Head of caudate nucleus (tissue), 42 donors: Measurements from ENCODE around the gene ARHGAP45.

Experiments
- DNase-seq, 42 donors: peaks; one replicate each; pipeline versions ENCODE4 v3.0.0 to v3.0.0-alpha.2; 2020 to 2021; ENCODE audit warnings: mixed read lengths in 7 of 42
- intact Hi-C: fragments of 100-400 bp; cut with DNase I; formaldehyde crosslinking; loops from one replicate; pipeline ENCODE4 v1.15.0; 2022

Gene ARHGAP45

DNA sequence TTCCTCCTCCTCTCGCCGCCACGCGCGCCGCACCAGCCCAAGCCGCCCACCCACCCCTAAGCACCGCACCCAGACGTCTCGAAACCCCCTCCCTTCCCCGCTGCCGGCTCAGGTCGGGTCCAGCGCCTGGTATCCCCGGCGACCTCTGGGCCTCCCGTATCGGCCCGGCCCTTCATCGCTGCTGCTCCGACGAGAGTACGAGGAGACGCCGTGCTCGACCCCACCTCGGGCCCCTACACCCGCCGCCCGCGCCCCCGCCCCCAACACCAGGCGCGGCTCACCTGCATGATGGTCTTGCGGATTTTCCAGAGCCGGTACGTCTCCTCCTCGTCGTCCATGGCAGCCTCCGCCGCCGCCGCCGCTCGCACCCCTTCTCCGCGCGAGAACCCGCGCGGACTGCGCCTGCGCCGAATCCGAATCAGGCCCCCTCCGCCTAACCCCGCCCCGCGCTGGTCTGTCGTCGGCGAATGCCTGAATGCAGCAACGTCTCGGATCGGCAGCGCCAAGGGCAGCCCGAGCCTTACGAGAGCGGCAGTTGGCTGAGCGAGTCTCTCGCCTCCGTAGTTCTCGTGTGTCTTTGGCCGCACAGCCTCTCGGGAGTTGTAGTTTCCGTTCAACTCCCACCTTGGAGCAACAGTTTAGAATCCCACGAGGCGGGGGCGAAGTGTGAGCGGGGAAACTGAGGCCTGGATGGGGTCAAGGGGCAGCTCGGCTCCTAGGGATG, 28.2 kb downstream of the ARHGAP45 start, which contains the start of gene POLR2E:
TSS of gene POLR2E (minus strand) at position 398 of the 724 bp plus-strand sequence. CDS start at position 338, 60 bp downstream.
- intact Hi-C loops: no loop called here
- peak; percentile 98 to 100 (median 99) for DNase-seq

- intact Hi-C loops: no loop called here
- DNase-seq: no peak
These were observed 30.8 kb downstream of the ARHGAP45 start for GRCh38 chr19:1097810-1098176.

GRCh38 chr19:1098177-1099051, 31.4 kb downstream of the ARHGAP45 start:
- intact Hi-C loops: no loop called here
- no peak for DNase-seq

GRCh38 chr19:1101337-1101698, 34.4 kb downstream of the ARHGAP45 start:
- peak in 1 of 42 donors; percentile 58 for DNase-seq

GRCh38 chr19:1102407-1103131, 35.6 kb downstream of the ARHGAP45 start:
- no peak for DNase-seq
- intact Hi-C loops: no loop called here

More at GRCh38 chr19:1101337-1101698, 34.4 kb downstream of the ARHGAP45 start:
- intact Hi-C loops: no loop called here

DNA sequence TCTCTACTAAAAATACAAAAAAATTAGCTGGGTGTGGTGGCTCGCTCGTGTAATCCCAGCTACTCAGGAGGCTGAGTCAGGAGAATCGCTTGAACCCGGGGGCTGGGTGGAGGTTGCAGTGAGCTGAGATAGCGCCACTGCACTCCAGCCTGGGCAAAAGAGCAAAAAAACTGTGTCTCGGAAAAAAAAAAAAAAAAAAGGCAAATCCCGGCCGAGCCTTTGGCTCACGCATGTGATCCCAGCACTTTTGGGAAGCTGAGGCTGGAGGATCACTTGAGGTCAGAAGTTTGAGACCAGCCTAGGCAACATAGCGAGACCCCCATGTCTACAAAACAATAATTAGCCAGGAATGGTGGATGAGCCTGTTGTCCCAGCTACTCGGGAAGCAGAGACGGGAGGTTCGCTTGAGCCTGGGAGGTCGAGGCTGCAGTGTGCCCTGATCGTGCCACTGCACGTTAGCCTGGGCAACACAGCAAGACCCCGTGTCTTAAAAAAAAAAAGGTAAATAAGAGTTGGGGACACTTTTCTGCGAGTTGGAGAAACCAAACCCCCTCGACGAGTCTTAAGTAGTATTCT, 36.3 kb downstream of the ARHGAP45 start:
- intact Hi-C loops: no loop called here

DNA sequence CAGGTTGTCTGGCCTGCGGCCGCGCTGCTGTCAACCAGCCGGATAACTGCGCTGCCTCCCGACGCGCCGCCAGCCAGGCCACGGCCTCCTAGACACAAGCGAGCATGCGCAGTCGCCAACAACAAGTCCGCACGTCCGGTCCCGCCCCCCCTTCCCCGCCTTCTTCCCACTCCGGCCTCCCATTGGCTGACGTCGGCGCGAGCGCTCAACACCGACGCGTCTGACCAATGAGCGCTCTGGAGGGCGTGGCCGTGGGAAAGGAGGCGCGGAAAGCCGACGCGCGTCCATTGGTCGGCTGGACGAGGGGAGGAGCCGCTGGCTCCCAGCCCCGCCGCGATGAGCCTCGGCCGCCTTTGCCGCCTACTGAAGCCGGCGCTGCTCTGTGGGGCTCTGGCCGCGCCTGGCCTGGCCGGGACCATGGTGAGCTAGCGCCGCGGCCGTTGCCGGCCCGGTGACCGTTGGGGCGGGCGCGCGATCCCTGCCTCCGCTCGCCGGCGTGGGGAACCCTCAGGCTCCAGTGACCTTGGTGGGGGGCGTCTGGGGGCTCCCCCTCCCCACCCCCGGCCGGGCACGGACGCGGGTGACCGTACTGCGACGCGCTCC, 36.8 kb downstream of the ARHGAP45 start, which contains the start of gene GPX4:
TSS of gene GPX4 (plus strand) at position 287 of the 603 bp plus-strand sequence. CDS start at position 337, 50 bp downstream.
- intact Hi-C loops: no loop called here
- DNase-seq: peak; percentile 96 to 100 (median 99)

More for the DNA sequence above, 36.3 kb downstream of the ARHGAP45 start:
- no peak for DNase-seq

GRCh38 chr19:1104311-1105007, 37.5 kb downstream of the ARHGAP45 start:
- DNase-seq: peak; percentile 32 to 90 (median 78)
- intact Hi-C loops: no loop called here

GRCh38 chr19:1105008-1105872, 38.3 kb downstream of the ARHGAP45 start:
- intact Hi-C loops: no loop called here
- DNase-seq: peak in 17 of 42 donors; percentile 13 to 65 (median 51)

DNA sequence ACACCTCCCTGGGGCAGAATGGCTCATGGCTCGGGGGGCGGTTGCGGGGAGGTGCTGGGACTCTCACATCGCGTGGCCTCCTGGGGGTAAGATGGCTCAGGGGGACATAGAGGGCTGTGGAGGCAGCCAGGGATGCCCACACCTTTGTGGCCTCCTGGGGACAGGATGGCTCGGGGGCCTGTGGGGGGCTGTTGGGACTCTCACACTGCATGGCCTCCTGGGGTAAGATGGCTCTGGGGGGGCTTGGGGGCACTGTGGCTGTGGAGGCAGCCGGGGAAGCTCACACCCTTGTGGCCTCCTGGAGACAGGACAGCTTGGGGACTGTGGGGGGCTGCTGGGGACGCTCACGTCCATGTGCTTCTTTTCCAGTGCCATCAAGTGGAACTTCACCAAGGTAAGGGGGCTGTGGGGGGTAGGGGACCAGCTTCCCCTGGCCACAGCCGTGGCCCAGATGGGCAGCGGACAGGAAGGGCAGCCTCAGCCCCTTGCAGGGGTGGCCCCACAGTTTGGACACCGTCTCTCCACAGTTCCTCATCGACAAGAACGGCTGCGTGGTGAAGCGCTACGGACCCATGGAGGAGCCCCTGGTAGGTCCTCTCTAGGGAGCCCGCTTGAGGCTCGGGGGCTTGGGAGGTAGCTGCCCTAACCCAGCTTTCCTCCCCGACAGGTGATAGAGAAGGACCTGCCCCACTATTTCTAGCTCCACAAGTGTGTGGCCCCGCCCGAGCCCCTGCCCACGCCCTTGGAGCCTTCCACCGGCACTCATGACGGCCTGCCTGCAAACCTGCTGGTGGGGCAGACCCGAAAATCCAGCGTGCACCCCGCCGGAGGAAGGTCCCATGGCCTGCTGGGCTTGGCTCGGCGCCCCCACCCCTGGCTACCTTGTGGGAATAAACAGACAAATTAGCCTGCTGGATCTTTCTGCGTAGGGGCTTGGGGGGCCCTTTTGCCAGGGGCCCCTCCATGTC, 39.2 kb downstream of the ARHGAP45 start:
- intact Hi-C loops: no loop called here
- DNase-seq: no peak

DNA sequence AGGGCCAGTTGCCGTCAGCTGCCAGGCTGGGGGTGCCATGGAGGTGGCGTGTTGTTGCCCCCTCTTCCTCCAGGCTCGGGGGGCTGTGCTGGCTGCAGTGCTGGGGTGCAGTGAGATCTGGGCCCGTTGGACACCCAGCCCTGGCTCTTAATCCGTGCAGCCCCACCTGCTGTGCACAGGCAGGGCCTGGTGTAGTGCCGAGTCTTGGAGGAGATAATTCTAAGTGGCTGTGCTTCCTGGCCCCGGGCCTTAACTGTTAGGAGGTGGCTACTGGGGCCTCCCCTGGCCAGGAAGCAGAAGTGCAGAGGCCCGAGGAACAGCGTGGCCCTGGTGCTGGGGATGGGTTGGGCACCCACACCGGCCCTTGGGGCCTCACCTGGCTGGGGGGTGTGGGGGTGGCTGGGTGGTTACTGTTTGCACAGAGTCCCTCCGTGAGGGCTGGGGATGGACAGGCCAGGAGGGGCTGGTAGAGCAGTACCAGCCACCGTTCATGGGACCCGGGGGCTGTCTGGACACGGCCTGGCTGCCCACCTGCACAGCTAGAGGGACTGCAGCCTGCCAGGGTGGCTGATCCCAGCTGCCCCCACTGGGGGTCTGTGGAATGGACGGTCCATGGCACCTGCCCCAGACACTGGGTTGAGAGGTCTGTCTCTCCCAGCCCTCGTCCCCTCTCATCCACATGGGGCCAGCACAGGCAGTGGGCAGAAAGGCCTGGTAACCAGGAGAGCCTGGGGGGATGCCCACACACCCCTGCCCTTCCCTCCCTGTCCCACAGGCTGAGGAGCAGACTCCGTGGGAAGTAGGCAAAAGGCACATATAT, 40.1 kb downstream of the ARHGAP45 start:
- no peak for DNase-seq
- intact Hi-C loops: no loop called here

- intact Hi-C loops: no loop called here
- DNase-seq: no peak
These were observed 40.8 kb downstream of the ARHGAP45 start for GRCh38 chr19:1107661-1108261.

DNA sequence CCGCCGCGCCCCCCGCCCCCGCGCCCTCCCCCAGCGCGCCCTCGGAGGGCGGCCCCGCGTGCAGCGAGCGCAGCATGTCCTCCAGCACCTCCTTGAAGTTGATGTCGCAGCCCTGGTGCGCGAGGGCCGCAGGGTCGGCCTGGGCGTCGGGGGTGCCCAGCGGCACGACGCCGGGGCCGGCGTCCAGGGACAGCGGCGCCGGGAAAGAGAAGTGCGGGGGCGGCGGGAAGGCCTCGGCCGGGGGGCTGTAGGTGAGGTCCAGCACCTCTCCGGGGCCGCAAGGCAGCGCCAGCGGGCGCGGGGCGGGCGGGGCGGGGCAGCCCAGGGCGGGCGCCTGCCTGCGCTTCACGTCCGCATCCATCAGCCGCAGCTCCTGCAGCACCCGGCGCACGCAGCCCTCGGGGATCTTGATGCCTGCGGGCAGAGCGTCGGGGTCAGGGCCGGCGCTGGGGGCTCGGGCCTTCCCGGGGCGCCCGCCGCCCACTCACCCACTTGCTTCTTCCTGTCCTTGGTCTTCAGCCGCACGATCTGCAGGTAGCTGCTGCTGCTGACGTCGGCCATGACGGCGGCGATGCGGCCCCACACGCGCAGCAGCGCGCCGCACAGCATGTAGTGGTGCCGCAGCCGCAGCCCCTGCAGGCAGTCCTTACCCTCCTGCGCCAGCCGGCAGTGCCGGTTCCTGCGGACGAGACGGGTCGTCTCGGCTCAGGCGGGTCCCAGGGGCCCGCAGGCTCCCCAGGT, 41.5 kb downstream of the ARHGAP45 start:
- no peak for DNase-seq
- intact Hi-C loops: no loop called here

- intact Hi-C loops: no loop called here
- DNase-seq: no peak
These were observed 42.1 kb downstream of the ARHGAP45 start for GRCh38 chr19:1109032-1109551.
